ENCODE measurements around the gene RMND5B. TPM values are rescaled to one million over a fixed set of nuclear protein-coding genes. Genes with fewer than 3 reads are reported as not detected.

Gene RMND5B
- polyA plus RNA-seq, 1 of the 3 experiments (the other 2 are of a cell fraction) = 42.8 TPM

DNA sequence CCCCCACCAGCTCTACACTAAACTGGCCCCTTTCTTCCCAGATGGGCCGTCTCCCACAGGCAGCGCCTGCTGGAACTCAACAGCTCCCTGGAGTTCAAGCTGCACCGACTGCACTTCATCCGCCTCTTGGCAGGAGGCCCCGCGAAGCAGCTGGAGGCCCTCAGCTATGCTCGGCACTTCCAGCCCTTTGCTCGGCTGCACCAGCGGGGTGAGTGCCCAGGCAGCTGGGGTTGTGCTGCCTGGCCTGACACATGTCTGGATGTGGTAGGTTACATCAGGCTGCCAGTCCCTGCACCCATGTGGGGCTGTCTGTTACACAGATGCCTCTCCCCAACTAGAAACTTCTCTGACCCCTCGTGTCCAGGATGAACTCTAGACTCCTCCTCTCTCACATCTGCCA is 13.1 kb downstream of the RMND5B start:
- peaks cover 7% of the 10 kb centered on the region for H4K20me1 ChIP-seq (ENCODE audit: insufficient read depth)
- no peak overlapping the region for H3K4me3 ChIP-seq (ENCODE audit: low read depth in 2 of 2, low read length in 1 of 2)
- no peak overlapping the region for H2AFZ ChIP-seq (ENCODE audit: low read depth)
- CTCF ChIA-PET = interaction anchor here (0.9 to 18.9 kb wide), 3 partner anchors 9 to 68 kb away, joined by 3 to 319 read pairs (median 13); no protein-coding TSS in a partner anchor
- POLR2A ChIA-PET = interaction anchor here (1.3 to 2.9 kb wide), 2 partner anchors 13 to 68 kb away, joined by 3 to 7 read pairs; partner anchors contain the start of gene RMND5B
- peaks cover 3% of the 10 kb centered on the region for H3F3A ChIP-seq (replicated peaks; ENCODE audit: insufficient read depth)
- peaks cover 40 to 67% of the 10 kb centered on the region in 2 experiments for H3K36me3 ChIP-seq (replicated peaks in 1 of 2; ENCODE audit: control insufficient read depth in 1 of 2, insufficient read depth in 2 of 2, low read length in 1 of 2)
- no peaks in the 10 kb centered on the region for H3K4me1 ChIP-seq (ENCODE audit: control insufficient read depth in 1 of 2, insufficient read depth in 2 of 2, low read depth in 1 of 2, low read length in 1 of 2)
- 0 out of 2 replicates have a peak, but pooled peaks cover 4% of the 10 kb centered on the region for H3K79me2 ChIP-seq (ENCODE audit: insufficient read depth)
- DNase-seq = no peak
- no peaks in the 10 kb centered on the region for H3K9me2 ChIP-seq
- no peak overlapping the region for H3K27ac ChIP-seq (ENCODE audit: low read depth in 2 of 2, low read length in 1 of 2)
- H3K9me3 ChIP-seq = no peaks in the 10 kb centered on the region
- no peak overlapping the region for H3K4me2 ChIP-seq
- WGBS (ENCODE audit: low lambda C conversion rate) = 90% methylated on average over 3 of the region's 10 CpGs
- H3K27me3 ChIP-seq (ENCODE audit: insufficient read depth) = no peaks in the 10 kb centered on the region
- no peak overlapping the region for H3K9ac ChIP-seq
- no peak for TF ChIP-seq RCOR1 (IDR thresholded peaks at IDR 0.05; ENCODE audit: low read length)
- TF ChIP-seq TAF1 (IDR thresholded peaks at IDR 0.05; ENCODE audit: borderline replicate concordance, low read depth, low read length) = no peak
- TF ChIP-seq RFX5 (IDR thresholded peaks at IDR 0.05; ENCODE audit: low read length) = no peak
- no peak for TF ChIP-seq MAX (IDR thresholded peaks at IDR 0.05; ENCODE audit: low read depth)
- no peak for TF ChIP-seq EP300 (IDR thresholded peaks at IDR 0.05; ENCODE audit: borderline replicate concordance in 1 of 2, low read depth in 1 of 2, low read length in 1 of 2)
- TF ChIP-seq RXRA (IDR thresholded peaks at IDR 0.05; ENCODE audit: borderline replicate concordance, low read depth) = no peak
- TF ChIP-seq FOXM1 (IDR thresholded peaks at IDR 0.05; ENCODE audit: low read depth) = no peak
- TF ChIP-seq ZBTB33 (IDR thresholded peaks at IDR 0.05; ENCODE audit: borderline replicate concordance, low read depth) = no peak

GRCh38 chr5:178145965-178146820 is 15.4 kb downstream of the RMND5B start:
- Histone ChIP-seq H3K4me2 (no peak overlapping the region), H4K20me1 (ENCODE audit: insufficient read depth) (peaks cover 7% of the 10 kb centered on the region), H3K4me3 (ENCODE audit: low read depth in 2 of 2, low read length in 1 of 2) (no peak overlapping the region), H3K9ac (no peak overlapping the region), H3F3A (replicated peaks; ENCODE audit: insufficient read depth) (peaks cover 10% of the 10 kb centered on the region), H3K36me3 (replicated peaks in 1 of 2; ENCODE audit: control insufficient read depth in 1 of 2, insufficient read depth in 2 of 2, low read length in 1 of 2) (peaks cover 32 to 88% of the 10 kb centered on the region in 2 experiments), H3K4me1 (ENCODE audit: control insufficient read depth in 1 of 2, insufficient read depth in 2 of 2, low read depth in 1 of 2, low read length in 1 of 2) (peaks cover 0 to 2% of the 10 kb centered on the region in 2 experiments; a peak in 1 of 4 replicates), H3K9me3 (no peaks in the 10 kb centered on the region), H3K9me2 (no peaks in the 10 kb centered on the region), H3K27me3 (ENCODE audit: insufficient read depth) (no peaks in the 10 kb centered on the region), H3K27ac (ENCODE audit: low read depth in 2 of 2, low read length in 1 of 2) (no peak overlapping the region; a peak in 1 of 4 replicates), H3K79me2 (ENCODE audit: insufficient read depth) (no peaks in the 10 kb centered on the region), H2AFZ (ENCODE audit: low read depth) (no peak overlapping the region)
- WGBS (ENCODE audit: low lambda C conversion rate) = 72% methylated on average over 11 of the region's 14 CpGs
- ChIA-PET CTCF (interaction anchor here (0.6 to 18.9 kb wide), 15 partner anchors 8 to 70 kb away, joined by 3 to 319 read pairs (median 4); no protein-coding TSS in a partner anchor), POLR2A (interaction anchor here (0.7 to 1.6 kb wide), 2 partner anchors 70 to 71 kb away, joined by 3 read pairs; no protein-coding TSS in a partner anchor)
- DNase-seq = peak; percentile 81
- TF ChIP-seq SMC3 (IDR thresholded peaks at IDR 0.05; ENCODE audit: low read depth, low read length) = peak; percentile 67
- TF ChIP-seq CTCF (IDR thresholded peaks at IDR 0.05) = peak; percentile 74
- TF ChIP-seq TEAD4 (IDR thresholded peaks at IDR 0.05; ENCODE audit: borderline replicate concordance, insufficient read depth) = no peak
- no peak for TF ChIP-seq MEF2A (IDR thresholded peaks at IDR 0.05; ENCODE audit: borderline replicate concordance, low read depth)
- no peak for TF ChIP-seq TAF1 (IDR thresholded peaks at IDR 0.05; ENCODE audit: borderline replicate concordance, low read depth, low read length)
- no peak for TF ChIP-seq GABPA (IDR thresholded peaks at IDR 0.05; ENCODE audit: low read depth)
- TF ChIP-seq RAD21 (IDR thresholded peaks at IDR 0.05; ENCODE audit: low read length) = peak; percentile 63
- TF ChIP-seq NFIC (IDR thresholded peaks at IDR 0.05; ENCODE audit: borderline replicate concordance) = no peak
- no peak for TF ChIP-seq RFX5 (IDR thresholded peaks at IDR 0.05; ENCODE audit: low read length)
- TF ChIP-seq CHD2 (IDR thresholded peaks at IDR 0.05; ENCODE audit: low read length, partially characterized antibody) = no peak
- TF ChIP-seq, protein P1, sequence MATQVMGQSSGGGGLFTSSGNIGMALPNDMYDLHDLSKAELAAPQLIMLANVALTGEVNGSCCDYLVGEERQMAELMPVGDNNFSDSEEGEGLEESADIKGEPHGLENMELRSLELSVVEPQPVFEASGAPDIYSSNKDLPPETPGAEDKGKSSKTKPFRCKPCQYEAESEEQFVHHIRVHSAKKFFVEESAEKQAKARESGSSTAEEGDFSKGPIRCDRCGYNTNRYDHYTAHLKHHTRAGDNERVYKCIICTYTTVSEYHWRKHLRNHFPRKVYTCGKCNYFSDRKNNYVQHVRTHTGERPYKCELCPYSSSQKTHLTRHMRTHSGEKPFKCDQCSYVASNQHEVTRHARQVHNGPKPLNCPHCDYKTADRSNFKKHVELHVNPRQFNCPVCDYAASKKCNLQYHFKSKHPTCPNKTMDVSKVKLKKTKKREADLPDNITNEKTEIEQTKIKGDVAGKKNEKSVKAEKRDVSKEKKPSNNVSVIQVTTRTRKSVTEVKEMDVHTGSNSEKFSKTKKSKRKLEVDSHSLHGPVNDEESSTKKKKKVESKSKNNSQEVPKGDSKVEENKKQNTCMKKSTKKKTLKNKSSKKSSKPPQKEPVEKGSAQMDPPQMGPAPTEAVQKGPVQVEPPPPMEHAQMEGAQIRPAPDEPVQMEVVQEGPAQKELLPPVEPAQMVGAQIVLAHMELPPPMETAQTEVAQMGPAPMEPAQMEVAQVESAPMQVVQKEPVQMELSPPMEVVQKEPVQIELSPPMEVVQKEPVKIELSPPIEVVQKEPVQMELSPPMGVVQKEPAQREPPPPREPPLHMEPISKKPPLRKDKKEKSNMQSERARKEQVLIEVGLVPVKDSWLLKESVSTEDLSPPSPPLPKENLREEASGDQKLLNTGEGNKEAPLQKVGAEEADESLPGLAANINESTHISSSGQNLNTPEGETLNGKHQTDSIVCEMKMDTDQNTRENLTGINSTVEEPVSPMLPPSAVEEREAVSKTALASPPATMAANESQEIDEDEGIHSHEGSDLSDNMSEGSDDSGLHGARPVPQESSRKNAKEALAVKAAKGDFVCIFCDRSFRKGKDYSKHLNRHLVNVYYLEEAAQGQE (IDR thresholded peaks at IDR 0.05; ENCODE audit: low read depth, low read length) = no peak
